HFF-Myc (cell line): ENCODE data around the gene SERPINB4.

Experiments used
- DNase-seq: peaks from one replicate; pipeline ENCODE4 v3.0.0-alpha.2; 2011; ENCODE audit warnings: low read depth; ENCODE audit errors: extremely low read depth
- H3K4me3 ChIP-seq: replicated peaks from 2 replicates; pipeline ENCODE4 v1.5.1; 2011; ENCODE audit warnings: low read depth, mild to moderate bottlenecking, control low read depth, low read length
- TF ChIP-seq, protein P1 (sequence below): IDR thresholded peaks from 2 replicates; pipeline ENCODE4 v1.5.1; 2012; ENCODE audit warnings: mild to moderate bottlenecking, low read depth, low read length, control low read depth; ENCODE audit errors: missing control alignments

The SERPINB4 gene

DNA sequence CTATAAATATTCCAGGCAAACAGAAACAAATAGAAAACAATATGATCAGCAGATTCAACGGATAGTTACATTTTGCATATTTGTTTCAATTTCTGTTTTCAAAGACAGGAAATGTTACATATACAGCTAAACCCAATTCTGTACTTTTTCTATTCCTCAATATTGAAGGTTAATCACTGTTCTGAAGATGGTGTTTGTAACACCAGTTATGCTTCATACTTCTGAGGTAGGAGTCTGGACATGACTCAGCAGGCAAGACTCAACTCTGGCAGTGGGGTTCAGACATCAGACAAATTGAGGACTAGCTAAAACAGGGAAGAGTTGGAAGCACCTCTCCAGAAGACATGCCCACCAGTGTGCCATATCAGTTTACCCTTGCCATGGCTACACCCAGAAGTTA, 40.3 kb downstream of the SERPINB4 start:
- TF ChIP-seq, protein P1, sequence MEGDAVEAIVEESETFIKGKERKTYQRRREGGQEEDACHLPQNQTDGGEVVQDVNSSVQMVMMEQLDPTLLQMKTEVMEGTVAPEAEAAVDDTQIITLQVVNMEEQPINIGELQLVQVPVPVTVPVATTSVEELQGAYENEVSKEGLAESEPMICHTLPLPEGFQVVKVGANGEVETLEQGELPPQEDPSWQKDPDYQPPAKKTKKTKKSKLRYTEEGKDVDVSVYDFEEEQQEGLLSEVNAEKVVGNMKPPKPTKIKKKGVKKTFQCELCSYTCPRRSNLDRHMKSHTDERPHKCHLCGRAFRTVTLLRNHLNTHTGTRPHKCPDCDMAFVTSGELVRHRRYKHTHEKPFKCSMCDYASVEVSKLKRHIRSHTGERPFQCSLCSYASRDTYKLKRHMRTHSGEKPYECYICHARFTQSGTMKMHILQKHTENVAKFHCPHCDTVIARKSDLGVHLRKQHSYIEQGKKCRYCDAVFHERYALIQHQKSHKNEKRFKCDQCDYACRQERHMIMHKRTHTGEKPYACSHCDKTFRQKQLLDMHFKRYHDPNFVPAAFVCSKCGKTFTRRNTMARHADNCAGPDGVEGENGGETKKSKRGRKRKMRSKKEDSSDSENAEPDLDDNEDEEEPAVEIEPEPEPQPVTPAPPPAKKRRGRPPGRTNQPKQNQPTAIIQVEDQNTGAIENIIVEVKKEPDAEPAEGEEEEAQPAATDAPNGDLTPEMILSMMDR = no peak
- no peak for DNase-seq
- no peak overlapping the region for H3K4me3 ChIP-seq

- DNase-seq = no peak
- no peak overlapping the region for H3K4me3 ChIP-seq
- TF ChIP-seq, protein P1 = no peak
Measured at GRCh38 chr18:63603355-63603754, 40.7 kb downstream of the SERPINB4 start.

DNA sequence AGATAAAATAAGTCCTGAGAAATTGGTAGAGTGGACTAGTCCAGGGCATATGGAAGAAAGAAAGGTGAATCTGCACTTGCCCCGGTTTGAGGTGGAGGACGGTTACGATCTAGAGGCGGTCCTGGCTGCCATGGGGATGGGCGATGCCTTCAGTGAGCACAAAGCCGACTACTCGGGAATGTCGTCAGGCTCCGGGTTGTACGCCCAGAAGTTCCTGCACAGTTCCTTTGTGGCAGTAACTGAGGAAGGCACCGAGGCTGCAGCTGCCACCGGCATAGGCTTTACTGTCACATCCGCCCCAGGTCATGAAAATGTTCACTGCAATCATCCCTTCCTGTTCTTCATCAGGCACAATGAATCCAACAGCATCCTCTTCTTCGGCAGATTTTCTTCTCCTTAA, 47.1 kb downstream of the SERPINB4 start:
- no peak for DNase-seq
- TF ChIP-seq, protein P1 = no peak
- H3K4me3 ChIP-seq = no peak overlapping the region

DNA sequence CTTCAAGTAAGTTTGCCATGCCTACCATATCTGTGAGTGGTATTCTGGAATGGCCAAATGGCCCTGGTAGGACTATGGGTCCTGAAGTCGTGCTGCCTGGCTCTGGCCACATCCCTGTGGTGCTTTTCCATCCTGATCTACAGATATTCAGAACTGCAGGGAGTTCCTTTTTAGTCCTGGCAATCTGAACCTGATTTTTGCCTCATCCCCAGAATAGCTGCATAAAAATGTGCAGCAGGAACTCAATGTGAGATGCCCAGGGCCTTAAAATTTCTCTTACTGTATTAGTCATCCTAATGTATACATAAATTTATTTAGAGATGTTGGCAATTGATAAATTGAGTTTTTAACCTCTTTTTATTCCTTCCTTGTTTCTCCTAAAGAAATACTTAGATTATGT, 51.6 kb downstream of the SERPINB4 start:
- DNase-seq = no peak
- H3K4me3 ChIP-seq = no peak overlapping the region
- TF ChIP-seq, protein P1 = no peak

- TF ChIP-seq, protein P1 = no peak
- no peak overlapping the region for H3K4me3 ChIP-seq
- no peak for DNase-seq
Measured at GRCh38 chr18:63591725-63592124, 52.3 kb downstream of the SERPINB4 start.

GRCh38 chr18:63590966-63591695, 52.9 kb downstream of the SERPINB4 start:
- no peak overlapping the region for H3K4me3 ChIP-seq
- no peak for DNase-seq
- TF ChIP-seq, protein P1 = no peak

- TF ChIP-seq, protein P1 = no peak
- no peak overlapping the region for H3K4me3 ChIP-seq
- no peak for DNase-seq
Measured at GRCh38 chr18:63590373-63590772, 53.7 kb downstream of the SERPINB4 start.
